ENCODE measurements around the gene PCSK6.

The PCSK6 gene

GRCh38 chr15:101389362-101389761 lies 100.1 kb downstream of the PCSK6 start:
- Histone ChIP-seq H3K4me3 (ENCODE audit: low read depth, low read length) (no peak overlapping the region), H3K27me3 (replicated peaks) (no peaks in the 10 kb centered on the region), H3K27ac (no peak overlapping the region), H3K36me3 (replicated peaks) (no peaks in the 10 kb centered on the region)
- no peak for TF ChIP-seq CTCF (IDR thresholded peaks at IDR 0.05; ENCODE audit: low read depth, low read length, missing control alignments)
- in situ Hi-C loops (cut with HindIII; ENCODE audit: low pct_ligation_motif_present, low sequenced_read_pairs) = no loop called here
- no peak for DNase-seq

- in situ Hi-C loops (cut with HindIII; ENCODE audit: low pct_ligation_motif_present, low sequenced_read_pairs) = no loop called here
- no peaks in the 10 kb centered on the region for H3K36me3 ChIP-seq (replicated peaks)
- no peak for TF ChIP-seq CTCF (IDR thresholded peaks at IDR 0.05; ENCODE audit: low read depth, low read length, missing control alignments)
- H3K27ac ChIP-seq = no peak overlapping the region
- H3K4me3 ChIP-seq (ENCODE audit: low read depth, low read length) = no peak overlapping the region
- no peaks in the 10 kb centered on the region for H3K27me3 ChIP-seq (replicated peaks)
- DNase-seq = no peak
These were observed 101.5 kb downstream of the PCSK6 start for GRCh38 chr15:101388046-101388445.

DNA sequence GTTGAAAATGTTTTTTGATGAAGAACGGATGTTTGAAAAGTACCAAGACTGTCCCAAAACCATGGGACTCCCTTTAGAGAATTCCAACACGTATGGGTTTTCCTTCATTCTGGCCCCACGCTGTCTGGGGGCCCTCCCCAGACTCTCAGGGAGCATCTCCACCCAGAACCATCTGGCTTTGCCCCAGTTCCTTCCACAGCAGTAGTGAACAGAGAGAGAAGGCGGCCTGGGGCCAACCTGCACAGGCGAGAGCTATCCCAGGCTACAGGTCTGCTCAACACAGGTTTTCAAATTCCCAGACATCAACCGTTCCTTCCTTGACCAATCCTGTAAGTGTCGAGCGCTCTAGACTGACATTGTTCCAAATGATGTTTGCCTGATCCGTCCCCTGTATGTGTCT lies 101.9 kb downstream of the PCSK6 start:
- in situ Hi-C loops (cut with HindIII; ENCODE audit: low pct_ligation_motif_present, low sequenced_read_pairs) = no loop called here
- Histone ChIP-seq H3K27me3 (replicated peaks) (no peaks in the 10 kb centered on the region), H3K4me3 (ENCODE audit: low read depth, low read length) (no peak overlapping the region), H3K27ac (no peak overlapping the region), H3K36me3 (replicated peaks) (no peaks in the 10 kb centered on the region)
- DNase-seq = no peak
- no peak for TF ChIP-seq CTCF (IDR thresholded peaks at IDR 0.05; ENCODE audit: low read depth, low read length, missing control alignments)

DNA sequence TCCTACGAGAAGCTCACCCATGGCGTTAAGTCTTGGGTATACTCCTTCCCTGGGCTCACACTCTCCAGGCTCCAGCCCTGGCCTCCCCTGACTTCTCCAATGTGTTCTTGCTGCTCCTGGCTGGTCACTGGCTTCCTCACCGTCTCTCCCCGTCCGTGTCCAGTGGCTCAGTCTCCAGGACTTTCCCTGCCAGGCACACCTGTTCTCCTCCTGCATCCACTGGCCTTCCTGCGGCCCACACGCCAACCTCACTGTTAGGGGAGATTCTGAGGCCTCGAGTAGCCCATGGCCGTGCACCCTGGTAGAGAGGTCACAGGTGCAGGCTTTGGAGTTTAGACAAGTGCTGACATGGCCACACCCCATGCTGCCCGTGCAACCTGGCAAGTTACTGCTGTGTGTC lies 102.5 kb downstream of the PCSK6 start:
- Histone ChIP-seq H3K36me3 (replicated peaks) (no peaks in the 10 kb centered on the region), H3K27me3 (replicated peaks) (no peaks in the 10 kb centered on the region), H3K27ac (no peak overlapping the region), H3K4me3 (ENCODE audit: low read depth, low read length) (no peak overlapping the region)
- in situ Hi-C loops (cut with HindIII; ENCODE audit: low pct_ligation_motif_present, low sequenced_read_pairs) = no loop called here
- no peak for DNase-seq
- no peak for TF ChIP-seq CTCF (IDR thresholded peaks at IDR 0.05; ENCODE audit: low read depth, low read length, missing control alignments)

DNA sequence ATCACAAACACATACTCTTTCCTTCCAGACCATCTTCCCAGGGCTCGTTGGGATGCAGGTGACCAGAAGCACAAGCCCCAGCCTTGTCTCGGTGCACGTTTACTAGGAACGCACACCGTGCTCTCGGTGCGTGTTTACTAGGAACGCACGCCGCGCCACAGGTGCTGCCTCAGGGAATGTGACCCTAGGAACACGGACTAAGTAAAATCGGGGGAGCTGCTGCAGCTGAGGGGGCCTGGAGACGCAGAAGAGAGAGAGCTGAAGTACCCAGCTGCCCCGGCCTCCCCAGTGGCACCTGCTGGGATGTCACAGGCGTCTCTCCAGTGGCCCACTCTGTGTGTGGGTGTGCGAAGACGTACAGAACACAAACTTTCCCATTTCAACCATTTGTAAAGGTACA lies 103.5 kb downstream of the PCSK6 start:
- Histone ChIP-seq H3K27ac (no peak overlapping the region), H3K36me3 (replicated peaks) (no peaks in the 10 kb centered on the region), H3K4me3 (ENCODE audit: low read depth, low read length) (no peak overlapping the region), H3K27me3 (replicated peaks) (no peaks in the 10 kb centered on the region)
- in situ Hi-C loops (cut with HindIII; ENCODE audit: low pct_ligation_motif_present, low sequenced_read_pairs) = no loop called here
- no peak for TF ChIP-seq CTCF (IDR thresholded peaks at IDR 0.05; ENCODE audit: low read depth, low read length, missing control alignments)
- DNase-seq = no peak

DNA sequence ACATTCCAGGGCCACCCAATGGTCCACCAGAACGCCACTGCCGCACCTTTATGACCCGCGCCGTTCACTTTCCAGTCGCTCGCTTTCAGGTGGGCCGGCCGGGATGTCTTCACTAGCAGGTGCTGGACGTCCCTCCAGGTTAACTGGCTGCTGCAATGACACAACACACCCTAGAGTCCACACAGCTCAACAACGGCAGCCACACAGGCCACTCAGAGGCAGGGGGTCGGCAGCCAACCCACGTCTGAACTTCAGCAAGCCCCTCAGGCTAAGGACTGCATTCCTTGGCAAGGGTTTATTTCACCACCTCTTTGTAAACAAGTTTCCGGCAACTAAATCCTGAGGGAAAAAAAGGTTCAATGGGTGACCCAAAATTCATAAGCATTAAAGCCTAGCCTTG lies 105.2 kb downstream of the PCSK6 start:
- H3K36me3 ChIP-seq (replicated peaks) = no peaks in the 10 kb centered on the region
- no peak for DNase-seq
- no peaks in the 10 kb centered on the region for H3K27me3 ChIP-seq (replicated peaks)
- no peak overlapping the region for H3K4me3 ChIP-seq (ENCODE audit: low read depth, low read length)
- no peak for TF ChIP-seq CTCF (IDR thresholded peaks at IDR 0.05; ENCODE audit: low read depth, low read length, missing control alignments)
- no peak overlapping the region for H3K27ac ChIP-seq
- in situ Hi-C loops (cut with HindIII; ENCODE audit: low pct_ligation_motif_present, low sequenced_read_pairs) = no loop called here

All from brain microvascular endothelial cell (primary cell).